Stimulated activated CD8-positive, alpha-beta memory T cell treated with anti-CD3 and anti-CD28 coated beads, Interleukin-12 subunit alpha, Interleukin-12 subunit beta, amount 100 ng/mL, for 24 hours (primary cell): ENCODE measurements around the gene TUBG2.

Experiments used
- DNase-seq: peaks from one replicate; pipeline ENCODE4 v3.0.0-alpha.2; 2020; ENCODE audit errors: extremely low read depth

The TUBG2 gene

DNA sequence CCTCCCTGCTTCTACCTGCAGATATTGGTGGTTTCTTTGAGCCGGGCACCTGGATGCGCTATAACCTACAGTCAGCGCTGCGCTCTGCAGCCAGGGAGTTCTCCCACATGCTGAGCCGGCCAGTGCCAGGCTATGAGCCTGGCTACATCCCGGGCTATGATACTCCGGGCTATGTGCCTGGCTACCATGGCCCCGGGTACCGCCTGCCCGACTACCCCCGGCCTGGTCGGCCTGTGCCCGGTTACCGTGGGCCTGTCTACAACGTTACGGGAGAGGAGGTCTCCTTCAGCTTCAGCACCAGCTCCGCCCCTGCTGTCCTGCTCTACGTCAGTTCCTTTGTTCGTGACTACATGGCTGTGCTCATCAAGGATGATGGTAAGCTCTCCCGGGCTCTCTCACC lies 36.4 kb downstream of the TUBG2 start:
- no peak for DNase-seq

DNA sequence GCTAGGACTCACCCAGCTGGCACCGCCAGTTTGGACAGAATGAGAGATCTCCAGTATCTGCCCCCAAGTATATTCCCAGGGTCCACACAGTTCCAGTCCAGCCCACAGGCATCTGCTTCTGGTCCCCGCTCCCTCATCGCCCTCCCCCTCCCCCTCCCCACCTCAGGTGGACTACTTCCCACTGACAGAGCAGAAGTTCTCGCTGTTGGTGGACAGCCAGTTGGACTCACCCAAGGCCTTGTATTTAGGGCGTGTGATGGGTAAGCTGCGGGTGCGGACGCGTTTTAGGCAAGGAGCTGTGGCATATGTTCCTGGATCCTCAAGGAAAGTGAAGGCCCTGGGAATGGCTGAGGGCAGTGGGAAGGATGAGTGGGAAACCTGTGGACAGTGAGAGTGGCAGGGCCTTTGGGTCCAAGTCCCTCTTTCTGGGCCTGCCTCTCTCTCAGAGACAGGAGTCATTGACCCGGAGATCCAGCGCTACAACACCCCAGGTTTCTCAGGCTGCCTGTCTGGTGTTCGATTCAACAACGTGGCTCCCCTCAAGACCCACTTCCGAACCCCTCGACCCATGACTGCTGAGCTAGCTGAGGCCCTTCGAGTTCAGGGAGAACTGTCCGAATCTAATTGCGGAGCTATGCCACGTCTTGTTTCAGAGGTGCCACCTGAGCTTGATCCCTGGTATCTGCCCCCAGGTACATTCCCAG lies 38.2 kb downstream of the TUBG2 start:
- no peak for DNase-seq

- DNase-seq, result no peak
These were observed 39.8 kb downstream of the TUBG2 start for GRCh38 chr17:42698736-42699414.

DNA sequence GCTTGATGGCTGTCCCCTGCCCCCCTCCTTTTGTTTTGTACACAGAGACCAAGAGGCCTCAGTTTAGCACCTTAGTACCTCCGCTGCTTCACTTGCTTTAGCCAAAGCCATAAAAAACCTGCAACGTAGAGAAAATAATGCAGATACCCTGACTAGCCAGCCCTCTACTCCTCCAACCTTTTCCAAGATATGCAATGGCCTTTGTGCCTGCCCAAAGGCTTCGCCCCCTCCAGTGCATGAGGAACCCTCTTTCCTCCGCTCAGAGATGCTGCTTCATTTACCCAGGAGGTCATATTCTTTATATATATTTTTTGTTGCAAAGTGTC lies 40.3 kb downstream of the TUBG2 start:
- DNase-seq, result no peak

DNA sequence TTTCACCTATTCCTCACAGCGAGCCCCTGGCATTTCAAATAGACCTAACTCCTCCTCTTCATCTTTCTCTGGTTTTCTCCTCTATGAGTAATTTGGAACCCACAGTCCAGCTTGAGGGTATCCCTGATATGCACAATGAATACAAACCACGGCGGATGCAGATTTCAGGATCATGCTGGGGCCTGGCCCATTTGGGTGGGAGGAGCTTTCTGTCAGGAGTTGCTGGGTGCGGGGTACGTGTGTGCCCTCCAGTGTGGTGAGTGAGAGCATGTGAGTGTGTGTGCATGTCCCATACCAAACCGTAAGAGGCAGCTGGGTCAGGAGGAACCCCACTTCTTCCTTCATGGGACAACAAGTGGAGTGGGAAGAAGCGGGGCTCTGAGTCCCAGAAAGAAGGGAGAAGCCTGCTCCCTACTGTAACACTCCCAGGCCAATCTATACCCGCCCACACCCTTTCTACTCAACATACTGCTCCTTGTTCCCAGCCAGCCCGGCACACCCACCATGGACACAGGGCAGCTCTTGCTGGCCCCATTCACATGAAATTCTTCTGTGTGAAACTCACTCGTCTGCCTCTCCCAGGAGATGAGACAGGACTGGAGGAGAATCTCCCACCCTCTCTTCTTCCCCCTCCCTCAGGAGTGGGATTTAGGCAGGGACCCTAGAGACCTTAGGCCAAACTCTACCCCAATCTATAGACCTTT lies 41.7 kb downstream of the TUBG2 start:
- no peak for DNase-seq

- no peak for DNase-seq
These were observed 43.4 kb downstream of the TUBG2 start for GRCh38 chr17:42702446-42702845.

DNA sequence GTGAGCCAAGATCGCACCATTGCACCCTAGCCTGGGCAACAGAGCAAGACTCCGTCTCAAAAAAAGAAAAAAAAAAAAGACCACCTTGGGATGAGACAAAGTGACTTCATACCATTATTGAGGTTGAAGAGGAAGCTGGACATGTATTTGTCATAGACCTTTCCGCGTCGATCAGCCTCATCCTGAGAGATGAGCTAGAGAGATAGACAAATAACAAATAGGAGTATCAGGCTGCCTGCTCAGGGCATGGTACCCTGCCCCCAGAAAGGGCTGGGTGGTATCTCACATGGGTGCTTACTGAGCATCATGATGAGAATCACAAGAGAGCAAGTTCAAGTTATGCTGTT lies 45.4 kb downstream of the TUBG2 start:
- no peak for DNase-seq

GRCh38 chr17:42704837-42705494 lies 45.9 kb downstream of the TUBG2 start:
- DNase-seq, result no peak

GRCh38 chr17:42706732-42707131 lies 47.6 kb downstream of the TUBG2 start:
- DNase-seq, result no peak

- no peak for DNase-seq
These were observed 49.5 kb downstream of the TUBG2 start for GRCh38 chr17:42708588-42708987.

DNA sequence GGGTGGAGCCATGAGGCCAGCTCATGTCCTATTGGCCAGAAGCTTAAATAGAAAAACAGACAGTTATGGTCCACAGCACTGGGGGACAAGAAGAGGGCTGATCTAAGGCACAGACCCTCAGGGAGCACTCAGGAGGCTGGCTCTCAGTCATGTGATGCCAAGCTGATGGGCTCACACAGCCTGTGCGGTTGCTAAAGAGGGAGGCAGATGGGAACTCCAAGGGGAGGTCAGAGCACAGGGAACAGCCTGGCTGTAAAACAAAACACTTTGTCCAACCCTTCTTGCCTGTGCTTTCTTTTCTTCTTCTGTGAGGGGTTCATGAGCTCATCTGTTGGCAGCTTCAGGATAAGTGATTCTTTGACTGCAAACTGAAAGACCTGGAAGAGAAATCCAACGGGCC lies 50.5 kb downstream of the TUBG2 start:
- DNase-seq, result no peak
